Gastroesophageal sphincter (tissue), 3 donors: ENCODE data around the gene CCDC137.

Experiments used
- POLR2A ChIP-seq, 2 donors: fragments of 450-650 bp; IDR thresholded peaks; one replicate each; pipeline ENCODE4 v1.6.1; 2017; ENCODE audit warnings: antibody characterized with exemption in 2 of 2, mild to moderate bottlenecking in 2 of 2, moderate library complexity in 1 of 2
- POLR2AphosphoS5 ChIP-seq: sonication (generic); formaldehyde crosslinking; IDR thresholded peaks from one replicate; pipeline ENCODE4 v1.6.1; 2017; ENCODE audit warnings: antibody characterized with exemption
- TF ChIP-seq, protein P1 (sequence below), 4 experiments: fragments of 200-600 bp in 2 of 4; fragments of 450-650 bp in 2 of 4; sonication (generic) in 1 of 4; IDR thresholded peaks; one replicate each; pipeline ENCODE4 v1.5.1; 2017 to 2019; ENCODE audit warnings: antibody characterized with exemption in 4 of 4, mild to moderate bottlenecking in 2 of 4, moderate library complexity in 2 of 4

- TF ChIP-seq, protein P1, sequence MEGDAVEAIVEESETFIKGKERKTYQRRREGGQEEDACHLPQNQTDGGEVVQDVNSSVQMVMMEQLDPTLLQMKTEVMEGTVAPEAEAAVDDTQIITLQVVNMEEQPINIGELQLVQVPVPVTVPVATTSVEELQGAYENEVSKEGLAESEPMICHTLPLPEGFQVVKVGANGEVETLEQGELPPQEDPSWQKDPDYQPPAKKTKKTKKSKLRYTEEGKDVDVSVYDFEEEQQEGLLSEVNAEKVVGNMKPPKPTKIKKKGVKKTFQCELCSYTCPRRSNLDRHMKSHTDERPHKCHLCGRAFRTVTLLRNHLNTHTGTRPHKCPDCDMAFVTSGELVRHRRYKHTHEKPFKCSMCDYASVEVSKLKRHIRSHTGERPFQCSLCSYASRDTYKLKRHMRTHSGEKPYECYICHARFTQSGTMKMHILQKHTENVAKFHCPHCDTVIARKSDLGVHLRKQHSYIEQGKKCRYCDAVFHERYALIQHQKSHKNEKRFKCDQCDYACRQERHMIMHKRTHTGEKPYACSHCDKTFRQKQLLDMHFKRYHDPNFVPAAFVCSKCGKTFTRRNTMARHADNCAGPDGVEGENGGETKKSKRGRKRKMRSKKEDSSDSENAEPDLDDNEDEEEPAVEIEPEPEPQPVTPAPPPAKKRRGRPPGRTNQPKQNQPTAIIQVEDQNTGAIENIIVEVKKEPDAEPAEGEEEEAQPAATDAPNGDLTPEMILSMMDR (IDR thresholded peaks at IDR 0.05) = no peak
- TF ChIP-seq POLR2AphosphoS5 (no peak), POLR2A (IDR thresholded peaks at IDR 0.05) (no peak)
Observed at GRCh38 chr17:81651692-81652091, 14.8 kb upstream of the CCDC137 start.
